Motor neuron (in vitro differentiated cells): ENCODE measurements around the gene PLA2G1B. TPM values are rescaled to one million over a fixed set of nuclear protein-coding genes. Genes with fewer than 3 reads are reported as not detected.

ENCODE experiments used
- ATAC-seq, 8 experiments: fragments of 200-7000 bp; cut with Tn5 transposase; replicated peaks in 6 of 8; 2 replicates each; pipeline ENCODE4 v1.8.0; 2021; ENCODE audit warnings: mild to moderate bottlenecking in 8 of 8, moderate library complexity in 8 of 8
- H3K27ac ChIP-seq, 2 donors: fragments of 250-450 bp; sonication (Bioruptor Pico); 2 replicates each; pipeline ENCODE4 v1.9.0; 2021; ENCODE audit warnings: antibody characterized with exemption in 2 of 2, mild to moderate bottlenecking in 2 of 2, moderate library complexity in 1 of 2
- H3K4me1 ChIP-seq, 2 donors: fragments of 250-450 bp; sonication (Bioruptor Pico); replicated peaks in 1 of 2; 2 replicates each; pipeline ENCODE4 v1.6.1; 2021; ENCODE audit warnings: antibody characterized with exemption in 2 of 2, mild to moderate bottlenecking in 2 of 2, moderate library complexity in 1 of 2
- H3K4me3 ChIP-seq, 5 donors: fragments of 250-450 bp; sonication (Bioruptor Pico); 2 replicates each; pipeline ENCODE4 v1.9.0; 2021; ENCODE audit warnings: antibody characterized with exemption in 5 of 5, mild to moderate bottlenecking in 5 of 5, moderate library complexity in 4 of 5
- WGBS, 10 experiments: fragments of 450-650 bp; shearing (Covaris generic); methylation state at CpG; one replicate each; pipeline ENCODE4 v1.0.0; 2022; 5-methylcytosine and 5-hydroxymethylcytosine counted together
- in situ Hi-C, 9 experiments: fragments of 400-800 bp; cut with MboI; loops; one replicate each; pipeline ENCODE4 v1.15.0; 2021; ENCODE audit warnings: low sequenced_read_pairs in 9 of 9, low pct_unique_long_range_greater_than_20kb in 2 of 9; ENCODE audit not compliant: unreplicated experiment in 9 of 9
- total RNA-seq, 8 experiments: library from RNA; unstranded; fragments of 300-600 nt; gene quantifications; 2 replicates each; pipeline versions ENCODE4 v1.2.3 to v1.2.4, GENCODE V29; 2022

The PLA2G1B gene
- total RNA-seq, 8 experiments from 2014 or later = 0.38 to 0.78 (median 0.60) TPM; not detected in 5

DNA sequence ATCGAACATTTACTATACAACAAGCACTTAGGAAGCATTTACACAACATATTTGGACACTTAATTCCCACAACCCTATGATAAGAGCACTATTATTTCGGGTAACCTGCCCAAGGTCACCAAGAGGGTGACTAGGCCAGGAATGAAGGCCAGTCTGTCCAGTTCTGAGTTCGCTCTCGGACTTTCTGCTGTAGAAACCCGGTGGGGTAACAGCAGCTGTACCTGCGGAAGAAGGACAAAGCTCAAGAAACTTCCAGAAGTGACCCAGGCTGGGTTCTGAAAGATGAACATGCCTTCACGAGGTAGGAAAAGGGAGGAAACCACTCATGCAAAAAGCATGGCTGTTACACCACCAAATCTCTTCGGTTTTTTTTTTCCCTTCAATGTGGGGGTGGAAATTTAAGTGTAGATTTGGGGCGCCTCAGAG, 10.8 kb downstream of the PLA2G1B start:
- in situ Hi-C loops = no loop called here
- Histone ChIP-seq H3K4me3 (peak overlapping the region; percentile 32 to 47 (median 40)), H3K4me1 (peaks cover 8 to 9% of the 10 kb centered on the region in 2 donors), H3K27ac (peak overlapping the region; percentile 85 to 93)
- WGBS, 10 experiments = 48 to 87% (median 62%) methylated on average over 1 to 9 of the region's 9 CpGs; no CpG with 5 or more reads in 1 of the 10 experiments
- ATAC-seq = peak in 2 of 8 experiments; percentile 5 to 7

GRCh38 chr12:120314220-120314619, 13.4 kb downstream of the PLA2G1B start:
- WGBS, 10 experiments = 0 to 61% (median 46%) methylated on average over 1 to 5 of the region's 5 CpGs; no CpG with 5 or more reads in 3 of the 10 experiments
- in situ Hi-C loops = no loop called here
- Histone ChIP-seq H3K27ac (no peak overlapping the region), H3K4me1 (peaks cover 6 to 7% of the 10 kb centered on the region in 2 donors), H3K4me3 (no peak overlapping the region)
- no peak for ATAC-seq

- Histone ChIP-seq H3K4me1 (peaks cover 3 to 4% of the 10 kb centered on the region in 2 donors), H3K4me3 (peak within 1 kb of the TSS; percentile 57 to 93 (median 85)), H3K27ac (peak within 1 kb of the TSS; percentile 63 to 90)
- peak; percentile 96 to 99 (median 97) for ATAC-seq
- in situ Hi-C loops = no loop called here
- WGBS, 10 experiments = 1 to 86% (median 17%) methylated on average over 4 to 26 of the region's 31 CpGs
Observed at GRCh38 chr12:120301962-120302815, 25.4 kb downstream of the PLA2G1B start, which contains the start of gene SIRT4. TSS of gene SIRT4 (plus strand) at chr12:120302321. CDS start at chr12:120303562, 1,241 bp downstream.

DNA sequence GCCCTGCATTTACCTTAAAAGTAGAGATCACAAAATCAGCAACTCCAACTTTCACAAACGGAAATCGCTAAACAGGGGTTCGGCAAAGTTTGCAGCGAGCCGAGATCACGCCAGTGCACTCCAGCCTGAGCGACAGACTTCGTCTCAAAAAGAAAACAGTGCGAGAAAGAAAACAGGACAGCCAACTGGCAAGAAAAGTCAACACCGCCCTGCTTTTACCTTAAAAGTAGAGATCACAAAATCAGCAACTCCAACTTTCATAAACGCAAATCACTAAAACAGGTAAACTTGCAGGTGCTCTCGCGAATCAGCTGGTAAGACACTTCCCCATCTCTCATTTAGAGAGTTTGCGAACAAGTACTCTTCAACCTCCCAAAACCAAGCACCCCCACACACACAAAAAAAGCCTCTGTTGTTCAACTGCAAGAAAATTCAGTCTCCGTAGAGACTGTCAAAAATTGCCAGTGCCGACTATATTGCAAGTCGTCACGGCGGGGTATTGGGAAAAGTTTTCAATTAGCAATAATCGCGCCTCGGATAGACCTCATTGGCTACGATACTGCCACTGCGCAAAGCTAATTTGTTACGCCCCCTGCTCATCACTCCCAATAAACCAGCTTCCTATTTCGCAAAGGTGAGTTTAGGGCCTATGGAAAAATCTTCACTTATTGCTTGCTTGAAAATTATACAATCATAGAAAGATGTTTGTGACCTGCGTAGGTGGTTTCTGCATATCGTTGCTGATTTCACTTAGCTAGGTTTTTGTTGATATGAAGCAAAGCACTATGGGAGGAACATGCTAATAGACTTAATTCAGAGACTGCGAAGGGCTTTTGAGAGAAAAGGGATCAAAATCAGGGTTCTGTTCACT, 34.7 kb downstream of the PLA2G1B start, which contains the start of gene RNU4-1:
RNU4-1 (minus strand) TSS at position 577 of the 871 bp plus-strand sequence.
- H3K27ac ChIP-seq = peak within 1 kb of the TSS; percentile 100
- ATAC-seq = peak; percentile 17 to 32 (median 24)
- peaks cover 7 to 14% of the 10 kb centered on the region in 2 donors for H3K4me1 ChIP-seq
- in situ Hi-C loops = no loop called here
- WGBS, 10 experiments = 0 to 2% (median 0%) methylated on average over 3 to 28 of the region's 29 CpGs
- H3K4me3 ChIP-seq = peak within 1 kb of the TSS; percentile 40 to 44 (median 42)

DNA sequence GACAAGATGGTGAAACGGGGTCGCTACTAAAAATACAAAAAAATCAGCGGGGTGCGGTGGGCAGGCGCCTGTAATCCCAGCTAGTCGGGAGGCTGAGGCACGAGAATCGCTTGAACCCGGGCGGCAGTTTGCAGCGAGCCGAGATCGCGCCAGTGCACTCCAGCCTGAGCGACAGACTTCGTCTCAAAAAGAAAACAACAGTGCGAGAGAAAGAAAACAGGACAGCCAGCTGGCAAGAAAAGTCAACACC, 35.2 kb downstream of the PLA2G1B start:
- in situ Hi-C loops = no loop called here
- Histone ChIP-seq H3K4me3 (peak overlapping the region; percentile 40 to 44 (median 42)), H3K4me1 (peaks cover 7 to 14% of the 10 kb centered on the region in 2 donors), H3K27ac (peak overlapping the region; percentile 100)
- 0 to 17% (median 0%) methylated on average over 1 to 10 of the region's 17 CpGs; no CpG with 5 or more reads in 3 of the 10 experiments for WGBS, 10 experiments
- ATAC-seq = peak in 6 of 8 experiments; percentile 1 to 9 (median 5)

GRCh38 chr12:120290609-120291305, 36.8 kb downstream of the PLA2G1B start:
- in situ Hi-C loops = no loop called here
- Histone ChIP-seq H3K27ac (peak overlapping the region in 1 of 2 donors; percentile 66), H3K4me1 (peaks cover 7 to 14% of the 10 kb centered on the region in 2 donors), H3K4me3 (peak overlapping the region in 3 of 5 donors; percentile 1 to 44 (median 1))
- WGBS, 10 experiments = 0 to 29% (median 18%) methylated on average over 2 to 16 of the region's 22 CpGs; no CpG with 5 or more reads in 3 of the 10 experiments
- ATAC-seq = peak in 7 of 8 experiments; percentile 0 to 20 (median 4)

DNA sequence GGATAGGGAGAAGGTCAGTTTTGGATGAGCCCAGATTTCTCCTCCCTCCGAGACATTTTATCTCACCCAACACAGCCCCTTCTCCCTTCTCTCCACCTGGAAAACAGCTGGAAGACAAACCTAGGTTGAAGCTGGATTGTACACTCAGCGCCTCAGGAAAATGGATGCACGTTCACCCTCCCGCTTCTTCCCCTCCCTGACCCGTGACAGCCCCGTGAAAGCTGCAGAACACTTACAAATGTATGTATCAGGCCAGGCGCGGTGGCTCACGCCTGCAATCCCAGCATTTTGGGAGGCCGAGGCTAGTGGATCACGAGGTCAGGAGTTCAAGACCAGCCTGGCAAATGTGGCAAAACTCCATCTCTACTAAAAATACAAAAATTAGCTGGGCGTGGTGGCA, 40.1 kb downstream of the PLA2G1B start:
- ATAC-seq = no peak
- Histone ChIP-seq H3K4me1 (peaks cover 2 to 8% of the 10 kb centered on the region in 2 donors), H3K4me3 (no peak overlapping the region), H3K27ac (no peak overlapping the region)
- in situ Hi-C loops = no loop called here
- 100% methylated on average over 1 of the region's 12 CpGs; no CpG with 5 or more reads in 9 of the 10 experiments for WGBS, 10 experiments

- Histone ChIP-seq H3K27ac (no peak overlapping the region), H3K4me1 (peaks cover 2 to 8% of the 10 kb centered on the region in 2 donors), H3K4me3 (no peak overlapping the region)
- no peak for ATAC-seq
- 39 to 100% (median 63%) methylated on average over 1 to 6 of the region's 7 CpGs; no CpG with 5 or more reads in 2 of the 10 experiments for WGBS, 10 experiments
- in situ Hi-C loops = no loop called here
Observed at GRCh38 chr12:120286768-120287490, 40.6 kb downstream of the PLA2G1B start.

DNA sequence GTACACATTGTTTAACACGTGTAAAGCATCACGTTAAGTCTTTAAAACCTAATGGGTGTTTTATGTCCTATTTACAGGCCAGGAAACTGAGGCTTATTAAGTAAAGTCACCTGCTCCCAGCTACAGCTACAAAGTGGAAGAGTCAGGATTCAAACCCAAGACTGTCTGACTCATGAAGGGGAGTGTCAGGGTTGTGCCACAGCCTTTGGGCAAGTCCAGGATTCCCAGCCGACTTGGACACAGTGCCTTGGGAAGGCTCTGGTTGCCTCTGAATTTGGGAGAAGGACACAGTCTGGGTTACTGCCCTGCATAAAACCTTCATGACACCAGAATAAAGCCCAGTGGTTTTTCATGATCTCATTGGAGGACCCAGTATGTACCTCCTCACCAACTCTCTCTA, 43.2 kb downstream of the PLA2G1B start:
- H3K27ac ChIP-seq = no peak overlapping the region
- no peak overlapping the region for H3K4me3 ChIP-seq
- 60 to 100% (median 95%) methylated on average over 1 to 3 of the region's 3 CpGs; no CpG with 5 or more reads in 4 of the 10 experiments for WGBS, 10 experiments
- in situ Hi-C loops = no loop called here
- no peaks in the 10 kb centered on the region for H3K4me1 ChIP-seq
- peak in 2 of 8 experiments; percentile 11 to 54 for ATAC-seq

- peak in 1 of 8 experiments; percentile 11 for ATAC-seq
- WGBS, 10 experiments = 37 to 100% (median 82%) methylated on average over 2 to 5 of the region's 7 CpGs; no CpG with 5 or more reads in 1 of the 10 experiments
- H3K27ac ChIP-seq = no peak overlapping the region
Observed at GRCh38 chr12:120283318-120283717, 44.3 kb downstream of the PLA2G1B start.

DNA sequence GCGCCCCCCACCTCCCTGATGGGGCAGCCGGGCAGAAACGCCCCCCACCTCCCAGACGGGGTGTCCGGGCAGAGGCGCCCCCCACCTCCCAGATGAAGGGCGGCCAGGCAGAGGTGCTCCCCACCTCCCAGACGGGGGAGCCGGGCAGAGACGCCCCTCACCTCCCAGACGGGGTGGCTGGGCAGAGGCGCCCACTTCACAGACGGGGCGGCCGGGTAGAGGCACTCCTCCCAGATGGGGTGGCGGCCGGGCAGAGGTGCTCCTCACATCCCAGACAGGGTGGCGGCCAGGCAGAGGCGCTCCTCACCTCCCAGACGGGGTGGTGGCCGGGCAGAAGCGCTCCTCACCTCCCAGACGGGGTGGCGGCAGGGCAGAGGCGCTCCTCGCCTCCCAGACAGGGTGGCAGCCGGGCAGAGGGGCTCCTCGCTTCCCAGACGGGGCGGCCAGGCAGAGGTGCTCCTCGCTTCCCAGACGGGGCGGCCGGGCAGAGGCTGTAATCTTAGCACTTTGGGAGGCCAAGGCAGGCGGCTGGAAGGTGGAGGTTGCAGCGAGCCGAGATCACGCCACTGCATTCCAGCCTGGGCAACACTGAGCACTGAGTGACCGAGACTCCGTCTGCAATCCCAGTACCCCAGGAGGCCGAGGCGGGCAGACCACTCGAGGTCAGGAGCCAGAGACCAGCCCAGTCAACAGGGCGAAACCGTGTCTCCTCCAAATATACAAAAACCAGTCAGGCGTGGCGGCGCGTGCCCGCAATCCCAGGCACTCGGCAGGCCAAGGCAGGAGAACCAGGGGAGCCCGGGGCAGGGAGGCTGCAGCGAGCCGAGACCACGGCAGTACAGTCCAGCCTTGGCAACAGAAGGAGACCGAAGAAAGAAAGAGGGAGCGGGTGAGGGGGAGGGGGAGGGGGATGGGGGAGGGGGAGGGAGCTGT, 49.2 kb downstream of the PLA2G1B start:
- WGBS, 10 experiments = 95% methylated on average over 4 of the region's 57 CpGs; no CpG with 5 or more reads in 9 of the 10 experiments
- Histone ChIP-seq H3K27ac (no peak overlapping the region), H3K4me1 (no peaks in the 10 kb centered on the region), H3K4me3 (no peak overlapping the region)
- ATAC-seq = no peak
- in situ Hi-C loops = loop anchor here in 1 of 9 experiments (10.0 kb wide), 1 partner anchor 54 kb away; no protein-coding TSS in a partner anchor

More at GRCh38 chr12:120283318-120283717, 44.3 kb downstream of the PLA2G1B start:
- no peaks in the 10 kb centered on the region for H3K4me1 ChIP-seq
- H3K4me3 ChIP-seq = no peak overlapping the region
- in situ Hi-C loops = no loop called here
